Muscle layer of colon (tissue), 2 donors: ENCODE measurements around the gene CASR.

Experiments used
- H3K27ac ChIP-seq: one replicate; pipeline ENCODE4 v1.7.0; 2013; ENCODE audit warnings: low read depth, mild to moderate bottlenecking, low read length, moderate library complexity
- H3K27me3 ChIP-seq, 2 donors: one replicate each; pipeline ENCODE4 v1.7.0; 2013; ENCODE audit warnings: low read length in 2 of 2, mild to moderate bottlenecking in 2 of 2; ENCODE audit not compliant: insufficient read depth in 2 of 2, control insufficient read depth in 1 of 2
- H3K36me3 ChIP-seq: one replicate; pipeline ENCODE4 v1.7.0; 2013; ENCODE audit warnings: mild to moderate bottlenecking, low read length; ENCODE audit not compliant: insufficient read depth
- H3K4me1 ChIP-seq: one replicate; pipeline ENCODE4 v1.7.0; 2013; ENCODE audit warnings: mild to moderate bottlenecking, low read length; ENCODE audit not compliant: insufficient read depth
- H3K4me3 ChIP-seq, 2 donors: one replicate each; pipeline ENCODE4 v1.7.0; 2013; ENCODE audit warnings: low read length in 2 of 2, low read depth in 1 of 2, mild to moderate bottlenecking in 1 of 2, moderate library complexity in 1 of 2
- H3K9ac ChIP-seq: one replicate; pipeline ENCODE4 v1.7.0; 2013; ENCODE audit warnings: low read length
- H3K9me3 ChIP-seq: one replicate; pipeline ENCODE4 v1.7.0; 2013; ENCODE audit warnings: mild to moderate bottlenecking, low read length
- donor health status: abdominal sarcoma.
- donor health status: Adenocarcinoma of cecum.

The CASR gene

DNA sequence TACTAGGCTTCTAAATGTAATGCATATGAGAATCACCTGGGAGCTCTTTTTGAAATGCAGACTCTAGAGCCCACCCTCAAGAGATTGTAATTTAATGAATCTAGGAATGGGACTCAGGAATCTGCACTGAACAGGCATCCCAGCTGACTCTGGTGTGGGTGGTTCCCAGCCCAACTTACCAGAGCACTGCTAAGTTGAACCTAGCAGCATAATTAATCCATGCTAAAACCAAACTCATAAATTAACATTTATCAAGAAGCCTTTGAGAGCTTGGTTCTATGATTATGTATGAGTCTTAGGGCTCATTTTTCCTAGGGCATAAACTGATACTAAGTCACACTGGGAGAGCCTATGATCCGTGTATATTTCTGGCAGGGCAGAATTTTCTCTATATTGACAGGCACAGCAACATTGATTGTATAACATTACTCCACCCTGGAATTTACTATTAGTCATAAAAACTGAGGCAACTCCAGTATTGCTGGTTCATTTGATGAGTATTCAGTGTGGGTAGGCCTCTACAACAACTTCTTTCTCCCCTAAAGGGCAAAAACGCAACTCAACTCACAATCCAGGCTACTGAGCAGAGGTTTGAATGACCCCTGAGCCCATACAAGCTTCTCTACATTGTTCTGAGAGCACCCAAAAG, 130.9 kb downstream of the CASR start:
- Histone ChIP-seq H3K9me3 (no peaks in the 10 kb centered on the region), H3K9ac (no peak overlapping the region), H3K36me3 (no peaks in the 10 kb centered on the region), H3K4me3 (no peak overlapping the region), H3K27me3 (no peaks in the 10 kb centered on the region), H3K27ac (no peak overlapping the region), H3K4me1 (no peaks in the 10 kb centered on the region)

DNA sequence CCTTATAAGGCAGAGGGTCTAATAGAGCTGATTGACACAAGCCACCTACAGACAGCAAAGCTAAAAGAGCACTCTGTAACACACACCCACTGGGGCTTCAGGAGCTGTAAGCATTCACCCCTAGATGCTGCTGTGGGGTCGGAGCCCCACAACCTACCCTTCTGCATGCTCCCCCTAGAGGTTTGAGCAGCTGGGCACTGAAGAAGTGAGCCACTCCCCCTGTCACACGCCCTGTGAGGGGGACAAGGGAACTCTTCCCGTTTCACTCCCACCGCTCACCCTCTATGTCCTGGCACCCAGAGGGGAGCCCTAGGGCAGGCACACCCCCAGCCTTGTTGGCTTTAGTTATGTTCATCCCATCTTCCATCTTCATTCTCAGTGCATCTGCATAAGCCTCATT, 132.2 kb downstream of the CASR start:
- Histone ChIP-seq H3K9ac (no peak overlapping the region), H3K4me1 (no peaks in the 10 kb centered on the region), H3K4me3 (no peak overlapping the region), H3K27me3 (no peaks in the 10 kb centered on the region), H3K36me3 (no peaks in the 10 kb centered on the region), H3K27ac (no peak overlapping the region), H3K9me3 (no peaks in the 10 kb centered on the region)

DNA sequence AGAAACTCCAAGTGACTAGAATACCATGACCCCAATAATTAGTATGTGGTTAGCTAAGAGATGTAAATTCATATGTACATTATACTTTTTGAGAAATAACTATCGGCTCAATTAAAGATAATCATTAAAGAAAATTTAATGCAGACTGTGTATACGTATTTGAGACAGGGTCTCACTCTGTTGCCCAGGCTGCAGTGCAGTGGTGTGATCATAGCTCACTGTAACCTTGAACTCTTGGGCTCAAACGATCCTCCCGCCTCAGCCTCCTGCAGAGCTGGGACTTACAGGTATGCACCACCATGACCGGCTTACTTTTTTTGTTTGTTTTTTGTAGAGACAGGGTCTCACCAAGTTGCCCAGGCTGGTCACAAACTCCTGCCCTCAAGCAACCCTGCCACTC, 132.9 kb downstream of the CASR start:
- Histone ChIP-seq H3K27me3 (no peaks in the 10 kb centered on the region), H3K27ac (no peak overlapping the region), H3K4me3 (no peak overlapping the region), H3K4me1 (no peaks in the 10 kb centered on the region), H3K9me3 (no peaks in the 10 kb centered on the region), H3K36me3 (no peaks in the 10 kb centered on the region), H3K9ac (no peak overlapping the region)

GRCh38 chr3:122318620-122319019, 135.2 kb downstream of the CASR start:
- Histone ChIP-seq H3K9me3 (no peaks in the 10 kb centered on the region), H3K27ac (no peak overlapping the region), H3K4me3 (no peak overlapping the region), H3K9ac (no peak overlapping the region), H3K27me3 (no peaks in the 10 kb centered on the region), H3K4me1 (no peaks in the 10 kb centered on the region), H3K36me3 (no peaks in the 10 kb centered on the region)

- H3K36me3 ChIP-seq, result no peaks in the 10 kb centered on the region
- no peak overlapping the region for H3K4me3 ChIP-seq
- H3K27ac ChIP-seq, result no peak overlapping the region
- no peaks in the 10 kb centered on the region for H3K27me3 ChIP-seq
- H3K4me1 ChIP-seq, result no peaks in the 10 kb centered on the region
- H3K9me3 ChIP-seq, result no peaks in the 10 kb centered on the region
- H3K9ac ChIP-seq, result no peak overlapping the region
Measured at GRCh38 chr3:122322095-122323075, 138.9 kb downstream of the CASR start.

GRCh38 chr3:122324871-122325323, 141.4 kb downstream of the CASR start, which contains the start of gene CSTA:
CSTA (plus strand) TSS chr3:122325248; CDS start chr3:122325293, 45 bp downstream.
- H3K4me3 ChIP-seq, result no peak within 1 kb of the TSS
- no peak within 1 kb of the TSS for H3K27ac ChIP-seq
- H3K9ac ChIP-seq, result no peak within 1 kb of the TSS
- H3K36me3 ChIP-seq, result no peaks in the 10 kb centered on the region
- no peaks in the 10 kb centered on the region for H3K9me3 ChIP-seq
- H3K4me1 ChIP-seq, result no peaks in the 10 kb centered on the region
- no peaks in the 10 kb centered on the region for H3K27me3 ChIP-seq

- H3K27me3 ChIP-seq, result no peaks in the 10 kb centered on the region
- H3K27ac ChIP-seq, result no peak overlapping the region
- H3K9me3 ChIP-seq, result no peaks in the 10 kb centered on the region
- H3K4me3 ChIP-seq, result no peak overlapping the region
- no peaks in the 10 kb centered on the region for H3K4me1 ChIP-seq
- no peak overlapping the region for H3K9ac ChIP-seq
- H3K36me3 ChIP-seq, result no peaks in the 10 kb centered on the region
Measured at GRCh38 chr3:122325769-122326168, 142.3 kb downstream of the CASR start.

DNA sequence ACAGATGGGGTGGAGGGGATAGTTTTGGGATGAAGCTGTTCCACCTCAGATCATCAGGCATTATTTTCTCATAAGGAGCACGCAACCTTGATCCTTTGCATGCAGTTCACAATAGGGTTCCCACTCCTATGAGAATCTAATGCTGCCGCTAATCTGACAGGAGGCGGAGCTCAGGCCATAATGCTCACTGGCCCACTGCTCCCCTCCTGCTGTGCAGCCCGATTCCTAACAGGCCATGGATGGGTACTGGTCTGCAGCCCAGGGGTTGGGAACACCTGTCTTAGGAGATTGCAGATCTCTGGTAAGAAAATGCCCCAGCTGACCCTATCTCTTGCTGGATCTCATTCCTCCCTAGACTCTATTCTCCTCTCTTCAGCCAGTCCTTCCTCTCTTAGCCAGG, 148.4 kb downstream of the CASR start:
- H3K9me3 ChIP-seq, result no peaks in the 10 kb centered on the region
- H3K27me3 ChIP-seq, result no peaks in the 10 kb centered on the region
- no peak overlapping the region for H3K9ac ChIP-seq
- H3K36me3 ChIP-seq, result no peaks in the 10 kb centered on the region
- no peaks in the 10 kb centered on the region for H3K4me1 ChIP-seq
- H3K4me3 ChIP-seq, result no peak overlapping the region
- no peak overlapping the region for H3K27ac ChIP-seq

- no peak overlapping the region for H3K9ac ChIP-seq
Measured at GRCh38 chr3:122332551-122332950, 149.1 kb downstream of the CASR start.

More at GRCh38 chr3:122332551-122332950, 149.1 kb downstream of the CASR start:
- Histone ChIP-seq H3K9me3 (no peaks in the 10 kb centered on the region), H3K27me3 (no peaks in the 10 kb centered on the region), H3K4me3 (no peak overlapping the region), H3K27ac (no peak overlapping the region), H3K36me3 (no peaks in the 10 kb centered on the region), H3K4me1 (no peaks in the 10 kb centered on the region)
